GM19438 (cell line): ENCODE results near the gene PRICKLE2.

ENCODE experiments used
- ATAC-seq: cut with Tn5 transposase; IDR thresholded peaks from one replicate; pipeline ENCODE4 v1.9.1; 2021; ENCODE audit warnings: low read depth; ENCODE audit not compliant: unreplicated experiment

Gene PRICKLE2

DNA sequence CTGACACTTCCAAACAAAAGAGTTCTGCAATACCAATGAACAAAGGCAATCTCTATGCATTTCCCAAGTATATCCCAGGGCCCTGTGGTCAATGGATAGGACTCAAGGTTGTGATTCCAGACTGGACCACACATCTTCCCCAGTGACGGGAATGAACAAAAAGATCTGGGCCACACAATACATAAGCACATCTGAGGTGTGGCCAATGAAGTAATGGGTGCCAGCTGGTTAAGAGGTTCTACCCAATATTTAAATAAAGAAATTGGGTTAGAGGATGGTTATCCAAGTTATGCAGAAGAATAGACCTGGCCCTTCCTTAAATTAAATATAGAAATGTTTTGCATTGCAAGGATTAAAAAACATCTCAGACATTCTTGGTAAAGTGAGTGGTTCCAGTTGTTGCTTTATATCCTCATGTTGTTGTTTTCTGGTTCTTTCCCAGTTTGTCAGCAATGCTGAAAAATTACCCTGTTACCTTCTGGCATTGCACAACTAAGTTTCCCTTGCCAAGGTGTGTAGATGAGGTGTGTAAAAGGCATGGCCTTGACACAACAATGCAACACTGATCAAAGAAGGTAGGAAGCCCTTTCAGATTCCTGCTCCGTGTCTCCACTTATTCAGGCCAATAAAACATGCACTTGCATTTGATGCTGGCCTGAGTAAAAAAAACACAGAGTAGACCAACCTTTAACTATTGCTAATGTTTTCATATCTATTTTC, 86.5 kb downstream of the PRICKLE2 start:
- ATAC-seq: no peak

DNA sequence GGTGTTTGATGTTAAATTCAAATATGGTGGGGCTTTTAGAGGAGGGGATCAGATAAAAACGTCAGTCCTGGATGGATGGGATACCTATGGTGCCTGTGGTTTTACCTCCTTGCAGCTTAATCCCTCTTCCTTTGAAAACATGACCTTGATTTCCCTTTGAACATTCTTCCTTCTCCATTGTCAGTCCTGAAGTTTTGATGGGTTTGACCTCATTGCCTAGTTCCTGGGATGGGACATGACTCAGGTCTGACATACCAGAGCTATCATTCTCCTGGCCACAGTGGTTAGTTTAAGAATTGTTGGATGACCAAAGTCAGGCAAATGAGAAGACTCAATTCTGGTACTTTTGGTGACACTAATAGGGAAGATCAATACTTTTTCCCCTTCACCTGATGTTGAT, 87.2 kb downstream of the PRICKLE2 start:
- ATAC-seq: no peak

DNA sequence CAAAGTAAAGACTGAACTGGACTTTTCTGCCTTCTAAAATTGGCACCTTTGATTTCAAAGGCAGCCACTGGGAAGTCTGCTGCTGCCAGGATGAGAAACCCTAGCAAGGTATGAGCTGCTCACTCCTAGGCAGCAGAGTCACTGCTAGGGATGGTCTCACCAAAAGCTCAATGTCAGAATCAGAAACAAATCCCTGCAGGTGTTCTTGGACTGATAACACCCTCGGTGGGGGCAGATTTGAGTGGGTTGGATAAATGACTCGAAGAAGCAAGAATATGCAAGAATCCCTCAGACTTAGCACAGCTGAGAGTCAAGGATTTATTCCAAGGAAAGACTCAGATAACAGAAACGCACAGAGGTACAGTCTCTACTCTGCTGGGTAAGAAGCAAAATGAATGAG, 90.4 kb downstream of the PRICKLE2 start:
- ATAC-seq: no peak

DNA sequence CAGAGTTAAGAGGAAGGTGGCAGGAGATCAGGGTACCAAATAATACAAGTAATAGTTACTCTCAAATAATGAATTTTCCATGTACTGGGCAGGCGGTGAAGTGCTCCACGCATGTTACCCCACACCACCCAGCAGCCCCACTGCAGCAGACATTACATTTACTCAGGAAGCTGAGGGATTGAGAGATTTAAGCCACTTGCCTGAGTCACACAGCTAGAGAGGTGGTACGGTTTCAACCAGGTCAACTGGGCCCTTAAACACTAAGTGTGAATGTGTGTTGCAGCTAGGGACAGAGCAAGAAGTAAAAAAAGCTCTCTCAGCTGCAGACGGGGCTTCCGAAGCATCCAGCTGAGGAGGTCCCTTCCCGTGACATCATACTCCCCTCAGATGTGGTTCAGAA, 91.3 kb downstream of the PRICKLE2 start:
- ATAC-seq: no peak

DNA sequence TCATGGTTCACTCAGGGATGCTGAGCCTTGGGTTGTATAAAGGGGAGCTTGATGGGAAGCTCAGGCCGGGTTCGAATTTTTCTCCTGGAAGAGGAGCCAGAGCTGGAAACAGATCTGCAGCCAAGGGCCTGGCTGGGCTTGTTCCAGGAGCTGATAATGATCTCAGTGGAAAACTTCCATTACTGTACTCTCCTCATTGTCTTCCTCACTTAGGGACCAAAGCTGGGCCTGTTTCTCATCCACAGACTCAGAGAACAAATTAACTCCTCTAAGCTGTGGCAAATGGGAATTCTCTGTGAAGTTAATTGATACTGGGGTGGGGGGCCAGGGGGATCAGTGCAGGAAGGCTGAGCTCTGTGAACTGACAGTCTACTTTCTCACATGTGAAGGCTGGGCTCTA, 92.0 kb downstream of the PRICKLE2 start:
- no peak for ATAC-seq

DNA sequence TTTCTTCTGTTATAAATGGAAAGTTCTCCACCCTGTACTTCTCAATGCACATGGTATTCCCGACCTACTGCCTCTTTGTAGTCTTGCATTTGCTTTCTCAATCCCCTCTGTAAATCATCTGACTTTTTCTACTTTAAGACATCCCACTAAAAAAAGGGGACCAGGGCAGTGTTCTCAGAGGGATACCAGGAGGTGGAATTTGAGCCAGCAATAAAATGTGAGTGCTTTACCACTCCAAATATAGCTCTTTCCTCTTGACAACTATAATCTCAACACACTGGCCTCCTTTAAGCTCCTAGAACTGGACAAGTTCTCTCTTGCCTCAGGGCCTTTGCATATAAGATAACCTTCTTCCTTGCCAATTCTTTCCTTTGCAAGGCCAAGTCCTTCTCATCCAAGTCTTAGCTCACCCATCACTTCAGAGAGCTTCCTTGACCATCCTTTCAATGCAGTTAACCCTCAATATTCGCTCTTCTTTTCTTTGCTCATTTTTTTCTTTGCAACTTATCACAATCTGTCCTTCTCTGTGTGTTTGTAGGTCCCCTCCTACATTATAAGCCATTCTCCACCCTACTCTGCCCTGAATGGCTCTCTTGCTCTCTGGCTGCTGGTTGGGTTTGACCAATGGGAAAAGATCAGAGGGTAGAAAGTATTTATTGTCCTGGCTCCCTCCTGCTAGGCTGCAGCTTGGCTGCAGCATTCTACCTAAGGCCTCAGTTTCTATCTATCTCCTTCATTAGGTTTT, 93.4 kb downstream of the PRICKLE2 start:
- ATAC-seq: no peak

DNA sequence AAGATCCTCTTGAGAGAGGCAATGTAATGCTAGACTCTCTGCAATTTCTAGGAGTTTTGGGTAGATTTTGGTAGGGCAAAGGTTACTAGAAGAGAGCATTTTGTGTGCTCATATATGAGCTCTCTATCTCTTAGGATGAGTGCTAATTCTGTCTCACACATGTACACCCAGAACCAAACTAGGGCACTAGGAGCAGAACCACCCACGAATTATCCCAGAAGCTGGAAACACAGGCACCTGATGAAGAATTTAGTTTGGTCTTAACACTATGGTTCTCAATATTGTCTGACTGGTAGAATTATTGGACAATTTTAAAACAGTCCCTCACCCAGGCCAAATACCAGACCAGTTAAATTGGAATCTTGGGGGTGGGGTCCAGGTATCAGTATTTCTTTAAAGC, 94.8 kb downstream of the PRICKLE2 start:
- ATAC-seq: no peak

DNA sequence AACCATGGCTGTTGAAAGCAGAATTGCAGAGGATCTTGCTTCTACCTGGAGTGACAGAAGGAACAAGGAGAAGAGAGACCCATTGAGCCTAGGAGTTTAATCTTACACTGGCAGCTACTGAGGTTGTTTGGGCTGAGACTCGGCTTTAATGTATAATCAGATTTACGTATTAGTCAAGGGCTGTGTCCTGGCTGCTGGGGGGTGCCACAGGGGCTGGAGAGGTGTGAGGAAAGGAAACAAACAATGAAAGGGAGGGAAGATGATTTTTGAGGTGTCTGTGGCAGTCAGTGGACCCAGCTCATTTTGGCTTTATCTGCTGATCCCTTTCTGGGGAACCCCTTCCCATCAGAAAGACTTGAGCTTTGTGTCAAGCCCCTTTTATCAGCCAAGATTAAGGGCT, 95.7 kb downstream of the PRICKLE2 start:
- no peak for ATAC-seq

DNA sequence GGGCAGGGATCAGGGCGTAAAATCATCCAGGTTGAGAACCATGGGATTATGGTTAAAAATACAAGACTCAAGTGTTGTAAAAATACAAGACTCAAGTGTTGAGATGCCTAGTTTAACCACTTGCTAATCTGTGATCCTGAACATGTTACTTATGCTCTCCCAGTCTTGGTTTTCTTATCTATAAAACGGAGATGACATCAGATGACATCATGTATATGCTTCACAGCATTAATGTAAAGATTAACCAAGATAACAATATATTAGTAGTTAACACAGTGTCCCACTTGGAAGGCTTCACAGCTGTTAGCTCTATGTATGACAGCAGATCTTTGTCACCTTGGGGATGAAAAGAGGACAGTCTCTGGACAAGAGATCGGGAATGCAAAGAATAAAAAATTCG, 96.2 kb downstream of the PRICKLE2 start:
- no peak for ATAC-seq

DNA sequence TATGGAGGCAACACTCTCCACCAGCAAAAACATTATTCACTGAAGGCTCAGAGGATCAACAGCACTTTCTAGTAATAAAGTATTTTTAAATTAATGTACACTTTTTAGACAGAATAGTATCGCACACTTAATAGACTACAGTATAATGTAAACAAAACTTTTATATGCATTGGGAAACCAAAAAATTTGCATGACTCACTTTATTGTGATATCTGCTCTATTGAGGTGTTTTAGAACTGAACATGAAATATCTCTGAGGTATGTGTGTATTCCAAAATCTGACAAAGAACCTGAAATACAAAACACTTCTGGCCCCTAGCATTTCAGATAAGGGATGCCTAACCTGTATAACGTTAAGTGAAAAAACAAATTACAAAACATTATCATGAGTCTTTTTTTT, 99.7 kb downstream of the PRICKLE2 start:
- no peak for ATAC-seq

DNA sequence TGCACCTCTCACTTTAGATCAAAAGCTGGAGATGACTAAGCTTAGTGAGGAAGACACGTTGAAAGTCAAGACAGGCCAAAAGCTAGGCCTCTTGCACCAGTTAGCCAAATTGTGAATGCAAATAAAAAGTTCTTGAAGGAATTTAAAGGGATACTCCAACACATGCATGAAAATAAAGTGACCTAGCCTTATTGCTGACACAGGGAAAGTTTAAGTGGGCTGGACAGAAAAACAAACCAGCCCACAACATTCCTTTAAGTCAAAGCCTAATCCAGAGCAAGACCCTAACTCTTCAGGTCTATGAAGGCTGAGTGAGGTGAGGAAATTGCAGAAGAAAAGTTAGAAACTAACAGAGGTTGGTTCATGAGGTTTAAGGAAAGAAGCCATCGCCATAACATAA, 101.3 kb downstream of the PRICKLE2 start:
- ATAC-seq: no peak

DNA sequence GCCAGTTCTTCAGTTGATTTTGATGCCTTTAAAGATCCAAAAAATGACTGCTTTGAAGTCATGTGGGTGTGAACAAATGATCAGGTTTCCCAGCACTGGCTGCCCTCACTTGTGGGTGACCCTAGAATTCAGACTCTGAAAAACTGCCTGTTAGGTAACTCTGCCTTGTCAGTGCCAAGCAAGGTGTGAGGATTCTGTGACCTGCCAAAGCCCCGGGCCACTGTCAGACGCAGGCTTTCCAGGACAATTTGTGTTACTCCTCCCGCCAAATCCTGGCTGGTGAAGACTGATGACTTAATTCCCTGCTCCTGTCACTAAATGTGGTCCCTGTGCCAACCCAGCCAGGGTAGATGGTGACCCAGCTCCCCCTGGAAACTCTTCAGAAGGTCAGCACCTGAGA, 102.8 kb downstream of the PRICKLE2 start:
- no peak for ATAC-seq

DNA sequence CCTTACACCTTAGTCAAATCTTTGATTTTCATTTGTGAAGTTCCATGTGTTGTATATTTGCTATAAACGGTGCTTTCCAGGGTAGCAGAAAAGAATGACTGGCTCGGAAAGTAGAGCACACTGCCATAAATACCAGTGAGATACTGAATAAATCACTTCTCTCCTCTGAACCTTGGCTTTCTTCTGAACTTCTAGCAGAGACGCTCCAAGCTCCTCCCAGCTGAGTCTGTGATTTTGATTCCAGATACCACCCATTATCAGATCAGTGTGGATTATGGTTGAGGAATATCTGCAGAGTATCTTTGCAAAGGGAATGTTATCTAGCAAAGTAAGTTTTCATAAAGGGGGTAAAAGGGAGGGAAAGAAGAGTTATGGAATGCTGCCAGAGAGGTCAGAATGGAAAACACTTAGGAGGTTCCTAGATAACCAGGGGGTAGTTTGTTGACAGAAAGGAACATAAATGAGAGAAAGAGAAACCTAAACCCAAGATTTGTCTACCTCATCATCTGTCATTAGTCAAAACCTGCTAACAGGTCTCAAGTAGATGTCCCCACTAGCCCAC, 103.4 kb downstream of the PRICKLE2 start:
- ATAC-seq: no peak

DNA sequence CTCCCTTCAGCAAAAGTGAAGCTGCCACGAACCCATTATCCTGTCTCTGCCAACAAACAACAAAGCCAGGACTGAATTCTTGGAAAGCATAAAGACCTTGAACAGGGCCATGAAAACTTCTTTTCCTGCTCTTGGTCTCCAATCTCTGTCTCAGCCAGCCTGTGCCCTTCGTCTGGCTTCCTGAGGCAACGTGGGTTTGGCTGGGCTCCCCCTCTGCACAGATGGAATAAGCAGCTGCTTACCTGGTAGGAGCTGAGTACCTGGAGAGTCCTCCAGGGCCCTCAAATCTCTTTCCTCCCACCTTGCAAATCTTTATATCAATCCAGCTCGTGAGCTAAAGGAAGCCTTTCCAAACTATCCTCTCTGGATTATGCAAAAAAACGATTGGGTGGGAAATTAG, 104.4 kb downstream of the PRICKLE2 start:
- no peak for ATAC-seq

DNA sequence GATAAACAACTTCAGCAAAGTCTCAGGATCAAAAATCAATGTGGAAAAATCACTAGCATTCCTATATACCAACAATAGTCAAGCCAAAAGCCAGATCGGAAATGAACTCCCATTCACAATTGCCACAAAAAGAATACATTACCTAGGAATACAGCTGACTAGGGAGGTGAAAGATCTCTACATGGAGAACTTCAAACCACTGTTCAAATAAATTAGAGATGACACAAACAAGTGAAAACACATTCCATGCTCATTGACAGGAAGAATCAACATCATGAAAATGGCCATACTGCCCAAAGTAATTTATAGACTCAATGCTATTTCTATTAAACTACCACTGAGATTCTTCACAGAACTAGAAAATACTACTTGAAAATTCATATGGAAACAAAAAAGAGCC, 107.8 kb downstream of the PRICKLE2 start:
- ATAC-seq: no peak

DNA sequence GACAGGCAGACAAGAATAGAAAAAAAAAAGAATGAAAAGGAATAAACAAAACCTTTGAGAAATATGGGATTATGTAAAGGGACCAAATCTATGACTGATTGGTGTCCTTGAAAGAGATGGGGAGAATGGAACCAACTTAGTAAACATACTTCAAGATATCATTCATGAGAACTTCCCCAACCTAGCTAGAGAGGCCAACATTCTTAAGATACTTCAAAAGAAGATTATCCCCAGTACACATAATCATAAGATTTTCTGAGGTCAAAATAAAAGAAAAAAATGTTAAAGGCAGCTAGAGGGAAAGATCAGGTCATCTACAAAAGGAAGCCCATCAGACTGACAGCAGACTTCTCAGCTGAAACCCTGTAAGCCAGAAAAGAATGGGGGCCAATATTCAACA, 110.6 kb downstream of the PRICKLE2 start:
- ATAC-seq: no peak

DNA sequence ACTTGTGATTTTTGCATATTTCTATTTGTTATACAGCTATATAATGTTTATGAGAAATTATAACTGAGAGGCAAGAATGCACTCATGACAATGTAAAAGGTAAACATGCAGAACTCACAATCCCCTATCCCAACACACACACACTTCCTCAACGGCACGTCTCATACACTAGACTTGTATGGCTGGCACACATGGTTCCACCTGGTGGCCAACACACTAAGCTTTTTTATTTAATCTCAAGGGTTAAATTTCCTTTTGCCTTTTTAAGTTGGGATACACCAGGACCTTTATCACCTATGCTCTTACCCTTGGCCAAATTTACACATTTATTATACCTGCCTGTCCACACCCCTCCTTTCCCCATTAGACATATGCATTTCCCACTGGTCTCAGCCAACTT, 113.4 kb downstream of the PRICKLE2 start:
- no peak for ATAC-seq

DNA sequence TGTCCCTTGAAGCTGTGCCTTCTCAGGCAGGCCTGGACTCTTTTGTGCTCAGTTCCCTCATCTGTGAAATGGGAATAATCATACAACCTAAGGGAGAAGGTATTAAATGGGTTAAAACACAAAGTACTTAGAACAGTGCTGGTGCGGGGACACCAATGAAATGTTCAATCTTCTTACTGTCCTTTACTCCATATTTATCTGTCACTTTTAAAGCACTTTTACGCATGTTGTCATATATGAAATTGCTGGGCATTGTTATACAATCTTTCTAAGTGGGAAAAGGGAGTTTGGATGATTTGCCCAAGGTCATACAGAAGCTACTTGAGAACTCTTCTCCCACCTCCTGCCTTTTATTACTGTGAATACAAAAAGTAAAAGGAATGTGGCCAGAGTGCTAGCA, 114.2 kb downstream of the PRICKLE2 start:
- no peak for ATAC-seq

DNA sequence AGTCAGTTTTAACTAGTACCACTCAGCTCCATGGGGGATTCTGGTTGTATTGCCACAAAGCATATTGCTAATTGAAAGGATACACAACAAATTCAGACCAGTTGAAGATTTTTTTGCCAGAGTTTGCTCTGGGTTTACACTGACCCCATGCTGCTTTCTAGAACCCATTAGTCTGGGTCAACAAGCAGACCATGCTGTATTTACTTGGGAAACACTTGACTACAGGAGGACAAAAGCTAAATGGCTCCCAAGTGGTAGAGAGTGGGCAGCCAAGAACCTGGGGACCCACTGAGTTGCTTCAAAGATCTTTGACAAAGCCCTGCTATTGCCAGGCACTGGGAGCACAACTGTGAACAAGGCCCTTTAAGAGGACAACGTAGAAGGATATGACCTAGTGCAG, 115.2 kb downstream of the PRICKLE2 start:
- ATAC-seq: no peak

DNA sequence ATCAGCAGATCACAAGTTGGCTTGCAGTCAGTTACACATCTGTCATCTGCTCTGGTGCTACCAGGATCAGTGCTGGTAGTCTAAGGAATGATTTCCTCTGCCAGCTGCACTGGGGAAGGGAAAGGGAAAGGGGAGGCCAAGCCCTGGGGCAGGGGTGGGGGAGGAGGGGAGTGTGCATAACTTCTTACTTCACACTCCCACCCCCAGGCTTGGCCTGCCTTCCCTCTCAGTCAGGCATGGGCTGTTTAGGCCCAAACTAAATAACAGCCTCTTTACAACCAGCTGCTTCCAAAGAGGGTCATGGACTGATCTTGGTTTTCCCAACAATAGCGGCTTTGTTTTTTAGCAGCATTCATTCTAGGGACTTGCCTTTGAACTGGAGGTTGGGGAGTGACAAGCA, 115.8 kb downstream of the PRICKLE2 start:
- no peak for ATAC-seq

DNA sequence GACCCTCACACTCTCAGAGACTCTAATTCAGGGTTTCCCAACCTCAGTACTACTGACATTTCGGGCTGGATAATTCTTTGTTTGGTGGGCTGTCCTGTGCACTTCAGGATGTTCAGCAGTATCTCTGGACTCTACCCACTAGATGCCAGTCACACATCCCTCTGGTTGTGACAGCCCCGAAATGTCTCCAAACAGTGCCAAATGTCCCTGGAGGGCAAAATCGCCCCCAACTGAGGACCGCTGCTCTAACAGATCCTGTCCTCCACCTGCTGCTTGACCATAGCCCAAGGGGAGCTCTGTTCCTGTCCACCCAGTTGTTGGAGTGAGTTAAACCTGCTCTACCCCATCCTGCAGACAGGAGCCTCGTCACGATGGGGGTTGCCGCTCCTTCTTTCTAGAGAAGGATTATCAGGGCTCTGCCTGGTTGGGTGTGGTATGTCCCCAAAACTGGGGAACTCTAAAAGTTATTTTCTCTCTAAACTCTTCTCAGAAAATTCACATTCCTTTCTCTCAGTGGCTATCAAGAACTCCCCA, 116.4 kb downstream of the PRICKLE2 start:
- ATAC-seq: no peak

DNA sequence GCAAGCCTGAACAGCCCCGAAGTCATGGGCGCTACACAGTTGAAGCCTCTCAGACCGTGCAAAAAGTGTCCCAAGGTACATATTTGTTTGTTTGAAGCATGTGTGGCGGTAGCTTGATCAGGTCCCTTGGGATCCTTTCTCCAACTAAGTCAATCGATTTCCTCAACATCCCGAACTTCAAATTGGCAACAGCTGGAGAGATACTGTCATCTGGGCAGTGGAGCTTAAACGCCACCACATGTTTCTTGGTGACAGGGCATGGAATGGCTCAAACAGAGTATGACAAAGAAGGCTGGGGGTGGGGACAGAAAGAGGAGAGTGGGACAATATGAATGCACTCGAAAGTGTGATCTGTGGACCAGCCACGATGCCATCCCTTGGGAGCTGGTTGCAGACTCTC, 117.0 kb downstream of the PRICKLE2 start:
- ATAC-seq: no peak
